Measurements from ENCODE around the gene TBC1D2.

TBC1D2 gene

GRCh38 chr9:98255578-98256296, at the start of gene TBC1D2:
Gene TBC1D2 (minus strand): TSS chr9:98255649. CDS start chr9:98255541, 108 bp downstream.
- POLR2A ChIA-PET (ENCODE audit: low non-redundant PET), result interaction anchor here (0.7 to 1.8 kb wide), 3 partner anchors 33 to 333 kb away, joined by 7 to 17 read pairs (median 14); partner anchors contain the start of genes CORO2A and TRMO
- peak; percentile 98 for DNase-seq (ENCODE audit: low spot score)
- CTCF ChIA-PET, result interaction anchor here (0.5 to 1.7 kb wide), 16 partner anchors 34 to 549 kb away, joined by 3 to 9 read pairs (median 4); partner anchors contain the start of genes CORO2A and NANS
- TF ChIP-seq CTCF (conservative IDR thresholded peaks at IDR 0.05; ENCODE audit: low read depth), result no peak; the same call in 1 of the 2 replicates
- H3K27ac ChIP-seq, result peak within 1 kb of the TSS; percentile 99

- POLR2A ChIA-PET (ENCODE audit: low non-redundant PET), result interaction anchor here (0.6 kb wide), 1 partner anchor 13 kb away, joined by 3 read pairs; no protein-coding TSS in a partner anchor
- no peak overlapping the region for H3K27ac ChIP-seq
- no peak for TF ChIP-seq CTCF (conservative IDR thresholded peaks at IDR 0.05; ENCODE audit: low read depth)
- CTCF ChIA-PET, result interaction anchor here (1.2 kb wide), 1 partner anchor 11 kb away, joined by 5 read pairs; no protein-coding TSS in a partner anchor
- DNase-seq (ENCODE audit: low spot score), result no peak
Measured at GRCh38 chr9:98304381-98304780, 48.9 kb upstream of the TBC1D2 start.

- no peak for TF ChIP-seq CTCF (conservative IDR thresholded peaks at IDR 0.05; ENCODE audit: low read depth)
- no peak for DNase-seq (ENCODE audit: low spot score)
- POLR2A ChIA-PET (ENCODE audit: low non-redundant PET), result interaction anchor here (0.6 kb wide), 1 partner anchor 12 kb away, joined by 3 read pairs; no protein-coding TSS in a partner anchor
- no peak overlapping the region for H3K27ac ChIP-seq
- CTCF ChIA-PET, result interaction anchor here (0.6 to 1.2 kb wide), 2 partner anchors 11 to 269 kb away, joined by 3 to 5 read pairs; no protein-coding TSS in a partner anchor
Measured at GRCh38 chr9:98303633-98304125, 48.2 kb upstream of the TBC1D2 start.

- CTCF ChIA-PET, result interaction anchor here (0.6 to 1.2 kb wide), 3 partner anchors 12 to 268 kb away, joined by 3 to 5 read pairs (median 3); no protein-coding TSS in a partner anchor
- no peak for TF ChIP-seq CTCF (conservative IDR thresholded peaks at IDR 0.05; ENCODE audit: low read depth)
- POLR2A ChIA-PET (ENCODE audit: low non-redundant PET), result no interaction called here
- no peak overlapping the region for H3K27ac ChIP-seq
- no peak for DNase-seq (ENCODE audit: low spot score)
Measured at GRCh38 chr9:98302938-98303632, 47.6 kb upstream of the TBC1D2 start.

GRCh38 chr9:98302150-98302549, 46.7 kb upstream of the TBC1D2 start:
- ChIA-PET CTCF (interaction anchor here (0.6 to 1.2 kb wide), 2 partner anchors 13 to 14 kb away, joined by 3 read pairs; no protein-coding TSS in a partner anchor), POLR2A (ENCODE audit: low non-redundant PET) (no interaction called here)
- no peak for DNase-seq (ENCODE audit: low spot score)
- TF ChIP-seq CTCF (conservative IDR thresholded peaks at IDR 0.05; ENCODE audit: low read depth), result no peak
- no peak overlapping the region for H3K27ac ChIP-seq

GRCh38 chr9:98300611-98301010, 45.2 kb upstream of the TBC1D2 start:
- no peak for TF ChIP-seq CTCF (conservative IDR thresholded peaks at IDR 0.05; ENCODE audit: low read depth)
- ChIA-PET POLR2A (ENCODE audit: low non-redundant PET) (no interaction called here), CTCF (no interaction called here)

More at GRCh38 chr9:98300611-98301010, 45.2 kb upstream of the TBC1D2 start:
- no peak for DNase-seq (ENCODE audit: low spot score)
- H3K27ac ChIP-seq, result no peak overlapping the region

Data from RWPE1 (cell line).